Nephron progenitor cell (in vitro differentiated cells): ENCODE results near the gene BHLHE23.

Experiments
- DNase-seq: peaks from one replicate; pipeline ENCODE4 v3.0.0; 2021
- H3K27ac Mint-ChIP-seq: 2 replicates; pipeline ENCODE4 v1.8.0; 2021; ENCODE audit warnings: mild to moderate bottlenecking, moderate library complexity, mixed read lengths
- H3K27me3 Mint-ChIP-seq: 2 replicates; pipeline ENCODE4 v1.8.0; 2021; ENCODE audit warnings: mild to moderate bottlenecking, low read depth, mixed read lengths; ENCODE audit not compliant: poor library complexity
- H3K36me3 Mint-ChIP-seq: 2 replicates; pipeline ENCODE4 v1.8.0; 2021; ENCODE audit warnings: low read depth, mixed read lengths
- H3K4me1 Mint-ChIP-seq: 2 replicates; pipeline ENCODE4 v1.8.0; 2021; ENCODE audit warnings: mixed read lengths
- H3K4me3 Mint-ChIP-seq: 2 replicates; pipeline ENCODE4 v1.8.0; 2021; ENCODE audit warnings: mild to moderate bottlenecking, moderate library complexity, mixed read lengths
- H3K9me3 Mint-ChIP-seq: 2 replicates; pipeline ENCODE4 v1.8.0; 2021; ENCODE audit warnings: mild to moderate bottlenecking, moderate library complexity, mixed read lengths
- TF ChIP-seq, protein P1 (sequence below): fragments of 200-600 bp; sonication (generic); IDR thresholded peaks from 2 replicates; pipeline ENCODE4 v1.5.0; 2021; ENCODE audit warnings: antibody characterized with exemption

Gene BHLHE23

DNA sequence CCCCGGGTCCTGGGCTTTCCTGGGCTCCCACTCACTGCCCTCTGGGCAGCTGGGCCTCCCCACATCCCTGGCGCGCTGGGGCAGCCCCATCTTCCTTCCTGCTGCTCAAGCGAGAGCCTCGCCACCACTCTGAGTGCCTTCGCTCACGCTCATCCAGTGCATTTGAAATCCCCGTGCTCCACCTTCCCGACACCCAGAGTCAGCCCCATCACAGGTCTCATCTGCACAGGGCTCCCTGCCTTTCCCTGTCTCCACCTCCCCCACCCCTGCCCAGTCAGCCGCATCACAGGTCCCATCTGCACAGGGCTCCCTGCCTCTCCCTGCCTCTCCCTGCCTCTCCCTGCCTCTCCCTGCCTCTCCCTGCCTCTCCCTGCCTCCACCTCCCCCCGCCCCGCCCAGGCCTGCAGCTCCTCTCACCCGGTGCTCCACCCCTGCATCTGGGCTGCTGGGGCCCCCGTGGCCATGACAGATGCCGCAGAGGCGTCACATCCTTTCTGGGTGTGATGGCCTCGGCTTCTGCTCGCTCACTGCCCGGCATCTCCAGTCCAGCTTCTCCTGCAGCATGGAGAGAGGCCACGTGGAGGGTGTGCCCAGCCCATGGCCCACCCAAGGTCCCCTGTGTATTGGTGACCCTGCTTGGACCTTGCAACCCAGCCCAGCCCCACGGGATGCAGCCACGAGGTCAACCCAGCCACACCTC is 9.0 kb upstream of the BHLHE23 start:
- H3K27me3 Mint-ChIP-seq: peaks cover 85% of the 10 kb centered on the region
- H3K9me3 Mint-ChIP-seq: peaks cover 48% of the 10 kb centered on the region
- peaks cover 24% of the 10 kb centered on the region for H3K36me3 Mint-ChIP-seq
- TF ChIP-seq, protein P1, sequence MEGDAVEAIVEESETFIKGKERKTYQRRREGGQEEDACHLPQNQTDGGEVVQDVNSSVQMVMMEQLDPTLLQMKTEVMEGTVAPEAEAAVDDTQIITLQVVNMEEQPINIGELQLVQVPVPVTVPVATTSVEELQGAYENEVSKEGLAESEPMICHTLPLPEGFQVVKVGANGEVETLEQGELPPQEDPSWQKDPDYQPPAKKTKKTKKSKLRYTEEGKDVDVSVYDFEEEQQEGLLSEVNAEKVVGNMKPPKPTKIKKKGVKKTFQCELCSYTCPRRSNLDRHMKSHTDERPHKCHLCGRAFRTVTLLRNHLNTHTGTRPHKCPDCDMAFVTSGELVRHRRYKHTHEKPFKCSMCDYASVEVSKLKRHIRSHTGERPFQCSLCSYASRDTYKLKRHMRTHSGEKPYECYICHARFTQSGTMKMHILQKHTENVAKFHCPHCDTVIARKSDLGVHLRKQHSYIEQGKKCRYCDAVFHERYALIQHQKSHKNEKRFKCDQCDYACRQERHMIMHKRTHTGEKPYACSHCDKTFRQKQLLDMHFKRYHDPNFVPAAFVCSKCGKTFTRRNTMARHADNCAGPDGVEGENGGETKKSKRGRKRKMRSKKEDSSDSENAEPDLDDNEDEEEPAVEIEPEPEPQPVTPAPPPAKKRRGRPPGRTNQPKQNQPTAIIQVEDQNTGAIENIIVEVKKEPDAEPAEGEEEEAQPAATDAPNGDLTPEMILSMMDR: no peak
- peaks cover 54% of the 10 kb centered on the region for H3K4me1 Mint-ChIP-seq
- no peak overlapping the region for H3K4me3 Mint-ChIP-seq
- H3K27ac Mint-ChIP-seq: no peak overlapping the region
- no peak for DNase-seq

DNA sequence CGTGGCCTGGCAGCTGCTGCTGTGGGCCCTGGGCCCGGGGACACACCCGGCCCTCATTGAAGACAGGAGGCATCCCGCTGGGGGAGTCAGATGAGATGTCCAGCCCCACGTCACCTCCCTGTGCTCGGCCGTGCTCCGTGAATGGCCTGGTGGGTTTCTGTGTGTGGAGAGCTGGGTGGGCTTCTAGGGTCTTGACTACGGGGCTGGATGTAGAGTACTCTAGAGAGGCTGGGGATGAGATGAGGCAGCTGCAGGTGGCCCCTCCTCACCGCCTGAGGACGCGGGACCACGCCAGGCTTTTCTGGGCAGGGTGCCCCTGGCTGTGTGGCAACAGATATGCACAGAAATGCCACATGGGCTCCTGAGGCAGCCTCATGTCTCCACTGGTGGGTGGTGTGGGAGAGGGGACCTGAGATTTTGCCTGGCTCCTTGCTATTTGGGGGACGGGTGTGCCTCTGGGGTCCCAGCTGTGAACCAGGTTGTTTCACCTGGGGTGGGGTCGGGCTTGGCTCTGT is 8.4 kb upstream of the BHLHE23 start:
- H3K27ac Mint-ChIP-seq: no peak overlapping the region

DNA sequence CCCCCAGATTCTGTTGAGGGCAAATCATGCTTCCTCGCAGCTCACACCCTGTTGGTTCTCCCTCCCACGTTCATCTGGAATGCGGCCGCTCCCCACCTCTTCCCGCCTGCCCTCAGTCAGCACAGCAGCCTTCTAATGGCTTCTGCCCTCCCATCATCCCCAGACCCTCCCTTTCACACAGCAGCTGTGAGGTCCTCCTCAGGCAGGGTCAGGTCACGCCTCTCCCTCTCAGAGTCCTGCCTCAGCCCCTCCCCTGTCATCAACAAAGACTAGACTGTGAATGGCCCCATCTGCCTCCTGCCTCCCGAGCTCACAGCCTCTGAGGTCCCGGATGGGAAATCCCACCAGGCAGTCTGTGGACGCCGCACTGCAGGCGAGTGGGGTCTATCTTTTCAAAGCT is 7.9 kb upstream of the BHLHE23 start:
- TF ChIP-seq, protein P1: no peak
- H3K4me1 Mint-ChIP-seq: peaks cover 61% of the 10 kb centered on the region
- H3K4me3 Mint-ChIP-seq: peak overlapping the region; percentile 73
- peaks cover 37% of the 10 kb centered on the region for H3K9me3 Mint-ChIP-seq
- H3K36me3 Mint-ChIP-seq: peaks cover 17% of the 10 kb centered on the region
- H3K27me3 Mint-ChIP-seq: peaks cover 85% of the 10 kb centered on the region
- DNase-seq: peak; percentile 75
- no peak overlapping the region for H3K27ac Mint-ChIP-seq

More for the DNA sequence above, 8.4 kb upstream of the BHLHE23 start:
- Mint-ChIP-seq H3K27me3 (peaks cover 85% of the 10 kb centered on the region), H3K9me3 (peaks cover 42% of the 10 kb centered on the region), H3K4me3 (peak overlapping the region; percentile 73), H3K36me3 (peaks cover 18% of the 10 kb centered on the region), H3K4me1 (peaks cover 59% of the 10 kb centered on the region)
- TF ChIP-seq, protein P1: no peak
- no peak for DNase-seq

DNA sequence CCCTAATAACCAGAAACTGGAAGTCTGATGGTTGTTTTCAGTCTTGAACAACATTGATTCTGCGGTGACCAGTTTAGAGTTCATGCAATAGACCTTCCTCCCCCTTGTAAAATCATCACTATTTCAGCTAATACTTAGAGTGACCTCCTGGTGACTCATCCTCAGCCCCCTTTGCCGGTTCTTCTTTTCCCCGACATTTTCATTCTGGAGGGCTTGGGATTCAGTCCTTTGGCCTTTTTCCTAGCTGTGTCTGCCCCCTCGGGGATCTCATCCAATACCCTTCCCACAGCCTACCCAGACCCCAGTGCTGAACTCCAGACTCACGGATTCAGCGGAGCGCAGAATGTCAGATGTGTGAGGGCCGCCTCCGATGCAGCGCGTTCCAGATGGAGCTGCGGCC is 7.5 kb upstream of the BHLHE23 start:
- TF ChIP-seq, protein P1: no peak
- DNase-seq: no peak
- Mint-ChIP-seq H3K4me1 (peaks cover 57% of the 10 kb centered on the region), H3K4me3 (peak overlapping the region; percentile 73), H3K9me3 (peaks cover 33% of the 10 kb centered on the region), H3K27ac (no peak overlapping the region), H3K27me3 (peaks cover 82% of the 10 kb centered on the region), H3K36me3 (peaks cover 13% of the 10 kb centered on the region)

DNA sequence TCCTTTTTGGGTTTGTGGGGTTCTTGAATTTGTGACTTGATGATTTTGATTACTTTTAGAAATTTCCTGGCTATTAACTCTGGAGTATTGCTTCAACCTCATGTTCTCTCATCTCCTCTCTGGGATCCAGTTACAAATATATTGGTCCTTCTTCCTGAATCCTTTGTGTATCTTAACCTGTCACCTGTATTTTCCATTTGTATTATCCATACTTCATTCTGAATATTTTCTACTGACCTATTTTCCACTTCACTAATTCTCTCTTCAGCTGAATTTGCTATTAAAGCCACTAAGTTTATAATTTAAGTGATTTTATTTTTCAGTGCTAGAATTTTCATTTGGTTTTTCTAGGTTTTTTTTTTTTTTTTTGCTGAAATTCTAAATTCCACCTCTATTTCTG is 6.4 kb upstream of the BHLHE23 start:
- no peak for DNase-seq
- Mint-ChIP-seq H3K27ac (no peak overlapping the region), H3K4me1 (peaks cover 54% of the 10 kb centered on the region), H3K27me3 (peaks cover 84% of the 10 kb centered on the region), H3K36me3 (peaks cover 12% of the 10 kb centered on the region), H3K4me3 (no peak overlapping the region), H3K9me3 (peaks cover 31% of the 10 kb centered on the region)
- TF ChIP-seq, protein P1: no peak

DNA sequence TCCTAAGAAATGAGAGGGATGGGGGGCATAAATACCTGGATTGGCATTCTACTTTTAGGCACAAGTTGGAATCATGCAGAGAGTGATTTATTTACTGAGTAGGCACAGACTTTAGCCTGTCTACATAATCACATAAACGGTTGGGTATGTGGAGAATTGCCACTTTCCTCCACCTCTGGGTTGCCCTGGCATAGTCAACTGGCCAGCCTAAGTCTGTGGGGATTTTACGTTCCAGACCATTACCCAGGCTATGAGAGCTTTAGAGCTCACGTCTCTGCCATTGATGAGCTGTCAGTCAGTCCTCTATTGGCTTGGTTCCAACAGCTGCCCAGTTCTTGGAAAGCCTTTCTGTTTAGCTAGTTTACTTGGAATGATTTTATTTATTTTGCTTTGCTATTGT is 5.0 kb upstream of the BHLHE23 start:
- peaks cover 31% of the 10 kb centered on the region for H3K9me3 Mint-ChIP-seq
- peaks cover 12% of the 10 kb centered on the region for H3K36me3 Mint-ChIP-seq
- peaks cover 54% of the 10 kb centered on the region for H3K4me1 Mint-ChIP-seq
- no peak for DNase-seq
- H3K4me3 Mint-ChIP-seq: no peak overlapping the region
- H3K27ac Mint-ChIP-seq: no peak overlapping the region
- H3K27me3 Mint-ChIP-seq: peaks cover 94% of the 10 kb centered on the region
- TF ChIP-seq, protein P1: no peak
